Measurements from ENCODE around the gene EIF4G1.
A peak's percentile ranks its signal among the peaks of the same experiment; 100 is the strongest.

Gene EIF4G1

DNA sequence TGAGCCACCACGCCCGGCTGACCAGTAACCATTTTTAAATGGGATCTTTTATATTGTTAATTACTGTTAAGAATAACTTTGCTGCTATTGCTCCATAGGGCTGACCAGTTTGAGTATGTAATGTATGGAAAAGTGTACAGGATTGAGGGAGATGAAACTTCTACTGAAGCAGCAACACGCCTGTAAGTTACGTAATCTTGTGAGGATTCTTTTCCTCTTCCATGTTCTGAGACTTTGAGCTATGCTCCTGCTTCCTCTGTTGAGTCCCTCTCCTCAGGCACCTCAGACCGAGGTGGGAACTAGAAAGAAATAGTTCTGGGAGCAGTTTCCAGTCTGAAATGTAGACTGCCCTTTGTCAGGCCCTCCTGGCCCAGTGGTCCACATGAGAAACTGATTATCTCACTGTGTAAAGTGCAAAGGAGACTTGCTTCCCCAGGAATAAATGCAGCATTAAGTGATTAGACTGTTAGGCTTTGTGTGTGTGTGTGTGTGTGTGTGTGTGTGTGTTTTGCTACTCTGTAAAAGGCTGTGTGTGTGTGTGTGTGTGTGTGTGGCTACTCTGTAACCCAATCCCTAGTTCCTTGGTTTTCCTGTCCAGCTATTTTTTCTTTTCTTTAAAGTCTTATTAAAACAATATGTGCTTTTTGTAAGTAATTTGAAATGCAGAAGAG is 52.3 kb downstream of the EIF4G1 start:
- DNase-seq (ENCODE audit: low read depth in 2 of 2): no peak

DNA sequence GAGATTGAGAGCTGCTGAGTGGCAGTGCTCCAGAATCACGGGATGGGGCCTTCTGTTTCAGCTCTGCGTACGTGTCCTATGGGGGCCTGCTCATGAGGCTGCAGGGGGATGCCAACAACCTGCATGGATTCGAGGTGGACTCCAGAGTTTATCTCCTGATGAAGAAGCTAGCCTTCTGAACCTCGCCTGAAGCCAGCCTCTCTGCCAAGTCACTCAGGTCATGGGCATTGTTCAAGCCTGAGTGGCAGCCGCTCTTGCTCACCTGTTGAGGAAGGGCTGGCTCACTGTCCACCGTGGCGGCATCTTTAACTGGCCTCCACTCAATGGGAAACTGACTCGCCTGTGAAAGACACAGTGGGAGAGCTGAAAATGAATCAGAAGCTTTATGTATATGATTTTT is 53.7 kb downstream of the EIF4G1 start:
- DNase-seq (ENCODE audit: low read depth in 2 of 2): no peak

DNA sequence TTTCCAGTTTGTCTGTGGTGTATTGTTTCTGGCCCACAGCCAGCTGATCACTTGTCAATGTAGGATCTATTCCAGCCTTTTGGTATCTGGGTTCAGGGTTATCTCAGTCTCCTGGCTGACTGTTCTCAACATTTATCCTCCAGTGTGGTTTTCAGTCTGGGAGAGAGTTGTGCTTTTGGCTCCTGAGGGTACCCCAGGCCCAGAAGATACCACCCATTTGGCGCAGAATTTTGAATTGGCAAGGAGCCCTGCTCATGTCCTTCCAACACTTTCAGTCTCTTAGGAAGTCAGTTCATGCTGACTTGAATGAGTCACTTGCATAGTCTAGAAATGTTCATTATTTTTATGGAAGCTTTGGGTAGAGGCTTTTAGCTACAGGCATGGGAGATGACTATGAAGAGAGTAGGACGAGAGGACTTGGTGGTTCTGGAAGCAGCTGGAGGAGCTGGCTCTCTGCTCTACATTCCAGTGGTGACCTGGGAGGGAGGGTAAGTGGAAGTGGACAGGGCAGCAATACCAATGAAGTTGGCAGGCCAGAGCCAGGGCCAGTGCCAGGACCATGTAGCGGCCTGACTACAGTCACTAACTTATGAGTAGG is 54.3 kb downstream of the EIF4G1 start:
- no peak for DNase-seq (ENCODE audit: low read depth in 2 of 2)

DNA sequence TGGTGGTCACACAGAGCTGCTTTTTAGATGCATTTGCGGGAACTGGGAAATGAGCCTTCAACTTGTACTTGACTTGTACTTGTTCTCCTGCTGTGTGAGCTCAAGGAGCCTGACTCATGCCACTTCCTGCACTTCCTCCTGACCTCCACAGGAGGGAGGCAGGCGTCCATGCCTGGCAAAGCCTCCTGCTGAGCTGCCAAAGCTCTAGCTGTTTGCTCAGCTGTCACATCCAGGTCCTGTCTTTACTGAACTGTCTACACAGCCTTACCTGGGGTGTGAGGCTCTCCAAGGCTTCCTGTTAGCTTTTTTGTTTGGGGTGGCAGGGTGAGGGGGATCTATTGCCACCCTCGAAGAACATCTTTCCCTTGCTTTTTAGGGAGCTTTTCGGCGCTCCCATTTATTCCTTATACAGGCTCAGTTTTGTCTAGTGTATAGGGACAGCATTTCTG is 57.2 kb downstream of the EIF4G1 start:
- DNase-seq (ENCODE audit: low read depth in 2 of 2): peak; percentile 33 to 39

DNA sequence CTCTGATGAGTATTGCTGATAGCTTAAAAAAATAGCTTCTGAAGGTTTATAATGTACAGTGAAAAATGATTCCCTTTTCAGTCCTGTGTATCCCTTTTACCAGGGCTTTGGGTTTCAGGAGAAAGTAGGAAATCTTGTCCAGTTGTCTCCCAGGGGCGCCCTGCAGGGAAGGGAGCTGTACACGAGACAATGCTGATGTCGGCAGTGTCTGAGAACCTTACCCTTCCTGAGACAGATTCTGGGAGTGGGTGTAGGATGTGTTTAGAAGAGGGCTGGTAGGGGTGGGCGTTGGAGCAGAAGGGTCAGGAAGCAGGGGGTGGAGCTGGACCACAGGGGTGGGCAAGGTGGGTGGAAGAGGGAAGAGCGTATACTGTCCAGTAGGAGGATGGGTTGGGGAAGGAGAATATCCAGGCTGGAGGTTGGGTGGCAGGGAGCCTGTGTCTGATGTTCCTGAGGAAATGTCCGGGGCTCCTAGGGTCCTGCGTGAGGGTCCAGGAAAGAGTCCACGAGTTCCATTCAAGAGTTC is 58.0 kb downstream of the EIF4G1 start:
- no peak for DNase-seq (ENCODE audit: low read depth in 2 of 2)

DNA sequence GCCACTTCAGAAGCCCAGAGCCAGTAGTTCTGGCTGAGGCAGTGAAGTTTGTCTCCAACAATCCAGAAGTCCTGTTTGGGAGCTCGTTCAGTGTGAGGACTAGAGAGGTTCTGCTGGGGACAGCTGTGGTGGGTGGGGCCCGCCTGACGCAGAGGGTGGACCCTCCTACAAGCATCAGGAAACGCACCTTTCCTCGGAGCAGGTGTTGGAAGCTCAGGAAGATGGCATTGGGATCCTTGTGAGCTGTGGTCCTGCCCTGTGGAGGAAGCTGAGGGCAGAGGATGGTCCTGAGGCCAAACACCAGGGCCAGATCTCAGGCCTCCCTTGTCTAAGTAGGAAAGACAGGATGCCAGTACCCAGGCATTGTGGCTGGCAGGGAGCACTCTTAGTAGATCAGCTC is 58.5 kb downstream of the EIF4G1 start:
- DNase-seq (ENCODE audit: low read depth in 2 of 2): no peak

DNA sequence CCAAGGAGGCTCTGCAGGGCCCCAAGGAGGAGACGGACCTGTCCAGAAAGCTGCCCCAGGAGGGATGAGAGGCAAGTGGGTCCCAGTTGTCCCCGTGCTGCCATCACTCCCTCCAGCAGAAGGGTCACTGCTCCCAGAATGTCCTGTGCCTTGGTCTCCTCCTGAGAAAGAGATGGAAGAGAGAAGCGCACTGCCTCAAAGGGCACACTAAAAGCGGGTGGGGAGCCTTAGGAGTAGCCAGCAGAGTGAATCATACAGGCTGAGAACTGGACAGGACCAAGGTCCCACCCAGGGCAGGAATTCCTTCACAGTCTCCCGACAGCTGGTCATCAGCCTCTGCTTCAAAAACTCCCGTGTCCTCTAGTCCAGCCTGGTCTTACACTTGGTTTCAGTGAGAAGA is 59.0 kb downstream of the EIF4G1 start:
- DNase-seq (ENCODE audit: low read depth in 2 of 2): no peak

DNA sequence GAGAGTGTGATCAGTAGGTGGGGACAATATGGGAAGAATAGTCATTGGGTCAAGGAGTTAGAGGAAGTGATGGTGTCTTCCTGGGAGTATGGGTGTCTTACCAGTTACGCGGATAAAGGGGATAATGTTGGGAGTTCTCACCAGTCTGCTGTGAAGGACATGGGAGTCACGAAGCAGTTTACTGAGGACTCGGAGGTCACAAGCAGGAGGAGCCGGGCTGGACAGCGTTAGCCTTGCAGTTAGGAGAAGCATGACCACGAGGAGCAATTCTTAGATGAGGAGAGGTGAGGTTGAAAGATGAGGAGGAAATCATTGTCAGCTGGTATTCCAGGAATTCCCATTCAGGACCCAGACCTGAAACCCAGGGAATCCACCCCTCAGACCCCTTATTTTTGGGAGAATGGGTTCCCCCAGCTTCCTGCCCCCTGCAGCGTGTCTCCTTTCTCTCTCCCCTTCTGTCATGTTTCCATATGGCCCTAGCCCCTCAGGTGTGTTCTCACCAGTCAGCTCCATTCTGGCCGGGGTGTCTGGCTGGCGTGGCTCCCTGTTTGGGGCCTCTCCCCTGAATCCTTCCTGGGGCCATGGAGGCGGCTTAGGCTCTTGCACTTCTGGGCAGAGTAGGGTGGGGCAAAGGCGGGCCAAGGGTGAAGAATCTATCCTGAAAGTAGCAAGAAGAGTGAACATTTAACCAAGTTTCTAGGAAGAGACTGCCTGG is 61.5 kb downstream of the EIF4G1 start:
- DNase-seq (ENCODE audit: low read depth in 2 of 2): no peak

DNA sequence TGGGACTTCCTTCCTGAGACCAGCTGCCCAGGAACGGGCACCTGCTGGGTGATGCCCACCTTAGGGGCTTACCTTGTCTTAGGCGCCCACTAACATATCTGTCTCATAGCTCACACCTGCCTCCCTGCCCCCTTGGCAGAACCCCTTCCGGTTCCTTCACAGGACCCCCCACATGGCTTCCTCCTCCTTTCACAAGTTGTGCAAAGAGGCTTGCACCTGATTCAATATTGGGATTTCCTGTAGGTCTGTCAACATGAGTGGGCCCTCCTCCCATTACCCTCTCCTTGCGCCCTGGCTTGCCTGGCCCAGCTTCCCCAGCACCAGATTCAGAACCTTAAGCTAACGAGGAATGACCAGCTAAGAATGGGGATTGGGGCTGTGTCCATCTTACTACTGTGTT is 63.0 kb downstream of the EIF4G1 start:
- DNase-seq (ENCODE audit: low read depth in 2 of 2): no peak

DNA sequence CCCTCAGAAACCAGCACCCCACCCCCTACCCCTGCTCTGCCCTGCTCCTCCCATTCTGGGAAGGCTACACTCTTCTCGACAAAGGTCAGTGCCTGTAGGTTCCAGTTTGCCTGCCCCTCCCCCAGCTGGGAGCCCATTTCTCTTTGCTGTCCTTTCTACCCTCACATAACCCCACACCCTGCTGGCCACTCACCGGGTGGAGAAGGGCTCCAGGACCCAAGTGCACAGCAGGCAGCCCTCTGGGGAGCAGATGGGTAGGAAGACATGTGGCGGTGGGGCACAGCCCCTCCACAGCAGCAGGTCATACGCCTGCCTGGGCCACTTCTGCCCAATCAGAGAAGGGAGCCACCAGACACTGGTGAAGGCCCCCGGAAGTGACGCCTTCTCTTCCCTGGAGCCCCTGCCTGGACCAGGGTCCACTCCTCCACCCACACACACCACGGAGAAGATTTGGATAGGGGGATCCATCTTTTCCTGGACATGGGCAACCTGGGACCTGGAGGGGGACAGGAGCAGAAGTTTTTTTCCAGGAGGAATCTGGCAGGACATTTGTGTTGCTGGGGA is 63.6 kb downstream of the EIF4G1 start, which contains the start of gene THPO:
THPO (minus strand) TSS at position 326 of the 564 bp plus-strand sequence. CDS start 1,948 bp downstream, outside the sequence.
- DNase-seq (ENCODE audit: low read depth in 2 of 2): no peak

DNA sequence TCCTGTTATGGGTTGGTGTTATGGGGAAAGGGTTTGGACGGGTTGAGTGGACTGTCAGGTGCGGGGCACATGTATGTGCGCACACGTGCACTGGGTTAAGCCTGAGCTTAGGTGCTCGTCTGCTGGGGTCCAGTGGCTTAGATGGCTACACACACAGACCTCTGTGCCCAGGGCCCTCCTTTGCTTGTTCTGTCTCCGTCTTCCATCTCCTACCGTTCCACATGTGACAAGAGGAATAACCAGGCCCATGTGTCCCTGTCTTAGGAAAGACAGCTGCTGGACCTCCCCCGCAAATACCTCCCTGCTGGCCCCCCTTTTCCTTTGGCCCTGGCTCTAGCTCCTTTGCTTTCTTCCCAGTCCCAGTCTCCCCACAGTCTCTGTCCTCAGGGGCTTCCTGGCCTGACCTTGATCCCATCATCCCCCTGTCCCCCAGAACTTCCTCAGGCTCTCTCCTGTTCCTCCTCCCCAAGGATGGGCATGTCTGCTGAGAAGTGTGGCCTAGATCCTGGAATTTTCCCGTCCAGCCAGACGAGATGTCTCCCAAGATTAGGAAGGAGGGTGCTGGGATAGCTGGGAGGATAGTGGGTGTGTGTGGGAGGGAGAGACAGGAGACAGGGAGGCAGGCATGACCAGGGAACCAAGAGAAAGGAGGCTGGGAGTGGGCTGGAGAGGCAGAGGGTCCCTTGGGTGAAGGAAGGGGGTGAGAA is 64.4 kb downstream of the EIF4G1 start:
- DNase-seq (ENCODE audit: low read depth in 2 of 2): no peak

DNA sequence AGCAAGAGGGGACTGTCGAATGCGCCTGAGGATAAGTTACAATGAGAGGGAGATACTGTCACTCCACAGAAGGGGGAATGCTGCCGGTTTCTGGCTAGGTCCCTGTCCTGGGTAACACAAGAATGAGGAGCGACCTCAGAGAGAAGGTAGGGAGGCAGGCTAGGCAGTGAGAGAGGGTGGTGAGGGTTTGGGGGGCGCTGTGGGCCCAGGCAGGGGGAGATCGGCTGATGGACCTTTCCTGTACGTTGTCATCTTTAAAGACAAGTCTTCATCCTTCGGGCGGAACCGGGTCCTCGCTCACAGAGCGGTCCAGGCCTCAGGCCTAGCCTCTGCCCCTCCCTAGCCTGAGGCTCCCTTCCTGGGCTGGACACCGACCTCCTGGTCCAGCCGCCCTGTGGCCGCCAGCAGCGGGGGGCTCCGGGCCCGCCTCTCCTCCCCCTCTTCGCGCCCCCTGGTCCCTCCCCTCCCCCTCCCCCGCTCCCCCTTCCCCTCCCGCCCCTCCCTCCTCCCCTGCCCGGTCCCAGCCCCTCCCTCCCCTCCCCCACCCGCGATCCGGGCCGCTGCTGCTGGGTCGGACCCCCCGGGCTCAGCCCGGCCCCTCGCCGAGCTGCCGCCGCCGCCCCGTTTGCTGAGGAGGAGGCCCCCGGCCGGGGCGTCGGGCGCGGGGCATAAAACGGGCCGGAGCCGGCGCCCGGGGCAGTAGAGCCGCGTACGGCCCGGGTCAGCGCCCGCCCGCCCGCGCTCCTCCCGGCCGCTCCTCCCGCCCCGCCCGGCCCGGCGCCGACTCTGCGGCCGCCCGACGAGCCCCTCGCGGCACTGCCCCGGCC is 65.2 kb downstream of the EIF4G1 start, which contains the start of gene CHRD:
CHRD (plus strand) TSS at position 697 of the 827 bp plus-strand sequence. CDS start 265 bp downstream, outside the sequence.
- DNase-seq (ENCODE audit: low read depth in 2 of 2): no peak

DNA sequence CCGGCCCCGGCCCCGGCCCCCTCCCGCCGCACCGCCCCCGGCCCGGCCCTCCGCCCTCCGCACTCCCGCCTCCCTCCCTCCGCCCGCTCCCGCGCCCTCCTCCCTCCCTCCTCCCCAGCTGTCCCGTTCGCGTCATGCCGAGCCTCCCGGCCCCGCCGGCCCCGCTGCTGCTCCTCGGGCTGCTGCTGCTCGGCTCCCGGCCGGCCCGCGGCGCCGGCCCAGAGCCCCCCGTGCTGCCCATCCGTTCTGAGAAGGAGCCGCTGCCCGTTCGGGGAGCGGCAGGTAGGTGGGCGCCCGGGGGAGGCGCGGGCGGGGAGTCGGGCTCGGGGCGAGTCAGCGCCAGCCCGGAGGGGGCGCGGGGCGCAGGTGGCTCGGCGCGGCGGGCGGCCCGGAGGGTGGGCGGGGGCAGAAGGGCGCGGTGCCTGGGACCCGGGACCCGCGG is 65.8 kb downstream of the EIF4G1 start:
- no peak for DNase-seq (ENCODE audit: low read depth in 2 of 2)

DNA sequence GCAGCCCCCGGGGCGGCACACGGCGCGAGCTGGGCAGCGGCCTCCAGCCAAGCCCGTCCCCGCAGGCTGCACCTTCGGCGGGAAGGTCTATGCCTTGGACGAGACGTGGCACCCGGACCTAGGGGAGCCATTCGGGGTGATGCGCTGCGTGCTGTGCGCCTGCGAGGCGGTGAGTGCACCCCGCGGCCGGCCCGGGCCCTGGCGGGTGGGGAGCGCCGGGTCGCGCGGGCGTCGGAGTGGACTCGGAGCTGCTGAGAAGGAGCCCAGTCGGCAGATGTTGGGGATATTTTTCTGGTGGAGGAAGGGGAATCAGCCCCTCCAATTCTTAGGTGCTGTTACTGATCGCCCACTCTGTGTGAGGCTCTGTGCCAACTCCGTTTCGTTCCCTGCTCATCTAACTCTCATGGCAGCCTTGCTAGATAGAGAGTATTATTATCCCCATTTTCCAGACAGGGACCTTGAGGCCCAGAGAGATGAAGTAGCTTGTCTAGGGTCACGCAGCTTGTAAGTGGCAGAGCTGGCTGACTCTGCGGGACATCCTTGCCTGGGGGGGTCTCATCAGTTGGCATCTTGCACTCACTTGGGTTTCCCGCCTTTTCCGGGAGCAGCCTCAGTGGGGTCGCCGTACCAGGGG is 66.3 kb downstream of the EIF4G1 start:
- no peak for DNase-seq (ENCODE audit: low read depth in 2 of 2)

DNA sequence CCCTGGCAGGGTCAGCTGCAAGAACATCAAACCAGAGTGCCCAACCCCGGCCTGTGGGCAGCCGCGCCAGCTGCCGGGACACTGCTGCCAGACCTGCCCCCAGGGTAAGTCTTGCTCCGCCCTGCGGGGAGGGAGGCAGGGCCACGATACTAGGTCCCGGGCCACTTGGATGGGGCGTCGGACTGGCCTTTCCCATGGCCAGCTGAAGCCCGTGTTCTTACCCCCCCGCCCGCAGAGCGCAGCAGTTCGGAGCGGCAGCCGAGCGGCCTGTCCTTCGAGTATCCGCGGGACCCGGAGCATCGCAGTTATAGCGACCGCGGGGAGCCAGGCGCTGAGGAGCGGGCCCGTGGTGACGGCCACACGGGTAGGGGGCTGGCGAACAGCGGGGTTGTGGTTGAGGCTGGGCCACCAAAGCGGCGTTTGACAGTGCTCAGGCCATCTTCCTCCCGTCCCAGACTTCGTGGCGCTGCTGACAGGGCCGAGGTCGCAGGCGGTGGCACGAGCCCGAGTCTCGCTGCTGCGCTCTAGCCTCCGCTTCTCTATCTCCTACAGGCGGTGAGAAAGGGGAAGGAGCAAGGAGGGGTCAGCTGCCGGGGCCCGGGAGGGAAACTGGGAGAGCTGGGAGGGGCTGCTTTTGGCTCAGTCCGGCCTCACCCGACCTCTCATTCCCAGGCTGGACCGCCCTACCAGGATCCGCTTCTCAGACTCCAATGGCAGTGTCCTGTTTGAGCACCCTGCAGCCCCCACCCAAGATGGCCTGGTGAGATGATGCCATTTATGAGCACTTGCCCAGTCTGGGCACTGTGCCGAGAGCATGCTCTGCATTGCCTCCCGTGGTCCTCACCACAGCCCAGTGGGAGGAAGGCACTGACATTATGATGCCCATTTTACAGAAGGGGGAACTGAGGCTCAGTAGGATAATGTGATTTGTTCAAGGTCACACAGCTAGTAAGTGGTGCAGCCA is 67.1 kb downstream of the EIF4G1 start:
- DNase-seq (ENCODE audit: low read depth in 2 of 2): no peak

DNA sequence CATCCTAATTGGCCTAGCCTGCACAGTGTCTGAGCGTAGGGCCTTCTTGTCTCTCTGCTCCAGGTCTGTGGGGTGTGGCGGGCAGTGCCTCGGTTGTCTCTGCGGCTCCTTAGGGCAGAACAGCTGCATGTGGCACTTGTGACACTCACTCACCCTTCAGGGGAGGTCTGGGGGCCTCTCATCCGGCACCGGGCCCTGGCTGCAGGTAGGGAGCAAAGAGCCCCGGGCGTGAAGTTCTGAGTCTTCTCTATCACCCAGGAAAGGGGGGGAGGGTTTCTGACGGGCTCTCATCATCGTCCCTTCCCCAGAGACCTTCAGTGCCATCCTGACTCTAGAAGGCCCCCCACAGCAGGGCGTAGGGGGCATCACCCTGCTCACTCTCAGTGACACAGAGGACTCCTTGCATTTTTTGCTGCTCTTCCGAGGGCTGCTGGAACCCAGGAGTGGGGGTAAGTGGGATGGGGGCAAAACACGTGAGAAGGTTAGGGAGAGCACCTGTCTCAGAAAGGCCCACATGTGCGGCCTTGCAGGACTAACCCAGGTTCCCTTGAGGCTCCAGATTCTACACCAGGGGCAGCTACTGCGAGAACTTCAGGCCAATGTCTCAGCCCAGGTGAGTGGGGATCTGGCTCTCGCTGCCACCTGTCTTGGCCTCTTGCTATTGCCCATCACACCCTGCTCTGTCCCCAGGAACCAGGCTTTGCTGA is 68.1 kb downstream of the EIF4G1 start:
- no peak for DNase-seq (ENCODE audit: low read depth in 2 of 2)

DNA sequence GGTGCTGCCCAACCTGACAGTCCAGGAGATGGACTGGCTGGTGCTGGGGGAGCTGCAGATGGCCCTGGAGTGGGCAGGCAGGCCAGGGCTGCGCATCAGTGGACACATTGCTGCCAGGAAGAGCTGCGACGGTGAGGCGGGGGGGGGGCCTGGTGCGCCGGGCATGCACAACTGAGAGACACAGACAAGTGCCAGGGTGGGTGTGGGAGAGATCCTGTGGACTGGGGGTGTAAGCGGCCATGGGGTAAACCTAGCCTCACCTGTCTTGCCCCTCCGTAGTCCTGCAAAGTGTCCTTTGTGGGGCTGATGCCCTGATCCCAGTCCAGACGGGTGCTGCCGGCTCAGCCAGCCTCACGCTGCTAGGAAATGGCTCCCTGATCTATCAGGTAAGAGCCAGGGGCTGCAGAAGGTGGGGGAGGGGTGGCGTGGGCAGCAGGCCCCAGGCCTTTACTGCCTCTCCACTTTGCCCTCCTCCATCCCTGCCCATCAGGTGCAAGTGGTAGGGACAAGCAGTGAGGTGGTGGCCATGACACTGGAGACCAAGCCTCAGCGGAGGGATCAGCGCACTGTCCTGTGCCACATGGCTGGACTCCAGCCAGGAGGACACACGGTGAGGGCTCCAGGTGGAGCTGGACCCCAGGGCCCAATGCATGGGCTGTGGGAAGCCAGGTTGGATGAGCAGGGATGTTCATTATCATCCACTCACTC is 68.8 kb downstream of the EIF4G1 start:
- DNase-seq (ENCODE audit: low read depth in 2 of 2): no peak

DNA sequence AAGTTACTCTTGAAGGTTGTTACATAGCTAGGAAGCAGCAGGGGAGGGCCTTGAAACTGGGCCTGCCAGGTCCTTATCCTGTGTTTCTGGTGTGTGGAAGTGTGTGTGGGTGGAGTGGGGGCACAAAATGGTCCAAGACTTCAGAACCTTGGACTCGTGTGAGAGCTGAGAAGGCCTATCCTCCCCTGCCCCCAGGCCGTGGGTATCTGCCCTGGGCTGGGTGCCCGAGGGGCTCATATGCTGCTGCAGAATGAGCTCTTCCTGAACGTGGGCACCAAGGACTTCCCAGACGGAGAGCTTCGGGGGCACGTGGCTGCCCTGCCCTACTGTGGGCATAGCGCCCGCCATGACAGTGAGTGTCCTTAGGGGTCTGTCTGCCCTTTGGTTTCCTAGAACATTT is 69.9 kb downstream of the EIF4G1 start:
- DNase-seq (ENCODE audit: low read depth in 2 of 2): no peak

All from stimulated activated CD8-positive, alpha-beta memory T cell treated with anti-CD3 and anti-CD28 coated beads, Interleukin-15, amount 100 ng/mL, for 48 hours (primary cell).